HG02623 (cell line): ENCODE data around the gene RAB18.
A peak's percentile ranks its signal among the peaks of the same experiment; 100 is the strongest.
"Not testable (repeated sequence)": the region's sequence is repeated elsewhere in the genome, so short reads cannot be mapped to it uniquely, and the experiment has no call there.

ENCODE experiments used
- ATAC-seq: cut with Tn5 transposase; IDR thresholded peaks from one replicate; pipeline ENCODE4 v1.9.1; 2021; ENCODE audit warnings: moderate library complexity; ENCODE audit not compliant: unreplicated experiment

The RAB18 gene

GRCh38 chr10:27541796-27542729, 38.0 kb downstream of the RAB18 start:
- no peak for ATAC-seq

- ATAC-seq, result no peak
Measured at GRCh38 chr10:27542812-27543211, 38.7 kb downstream of the RAB18 start.

- ATAC-seq, result no peak
Measured at GRCh38 chr10:27547047-27547446, 42.9 kb downstream of the RAB18 start.

- no peak for ATAC-seq
Measured at GRCh38 chr10:27547482-27547881, 43.4 kb downstream of the RAB18 start.

GRCh38 chr10:27550823-27551222, 46.7 kb downstream of the RAB18 start:
- no peak for ATAC-seq

- peak; percentile 66 for ATAC-seq
Measured at GRCh38 chr10:27558612-27559020, 54.5 kb downstream of the RAB18 start.

GRCh38 chr10:27561334-27561733, 57.2 kb downstream of the RAB18 start:
- ATAC-seq, result no peak

- ATAC-seq, result no peak
Measured at GRCh38 chr10:27564398-27564797, 60.3 kb downstream of the RAB18 start.

GRCh38 chr10:27564880-27565279, 60.8 kb downstream of the RAB18 start:
- no peak for ATAC-seq

- ATAC-seq, result no peak
Measured at GRCh38 chr10:27568196-27569175, 64.4 kb downstream of the RAB18 start.

GRCh38 chr10:27569946-27570345, 65.8 kb downstream of the RAB18 start:
- no peak for ATAC-seq

- ATAC-seq, result not testable (repeated sequence)
Measured at GRCh38 chr10:27577038-27577437, 72.9 kb downstream of the RAB18 start.

GRCh38 chr10:27578316-27578715, 74.2 kb downstream of the RAB18 start:
- no peak for ATAC-seq

GRCh38 chr10:27581225-27581624, 77.1 kb downstream of the RAB18 start:
- ATAC-seq, result no peak

- no peak for ATAC-seq
Measured at GRCh38 chr10:27584302-27584701, 80.2 kb downstream of the RAB18 start.
